ENCODE measurements around the gene PRKAG2. TPM values are rescaled to one million over a fixed set of nuclear protein-coding genes. Genes with fewer than 3 reads are reported as not detected.

Gene PRKAG2
- total RNA-seq, 1 donor from 2014 or later = 15.7 TPM

DNA sequence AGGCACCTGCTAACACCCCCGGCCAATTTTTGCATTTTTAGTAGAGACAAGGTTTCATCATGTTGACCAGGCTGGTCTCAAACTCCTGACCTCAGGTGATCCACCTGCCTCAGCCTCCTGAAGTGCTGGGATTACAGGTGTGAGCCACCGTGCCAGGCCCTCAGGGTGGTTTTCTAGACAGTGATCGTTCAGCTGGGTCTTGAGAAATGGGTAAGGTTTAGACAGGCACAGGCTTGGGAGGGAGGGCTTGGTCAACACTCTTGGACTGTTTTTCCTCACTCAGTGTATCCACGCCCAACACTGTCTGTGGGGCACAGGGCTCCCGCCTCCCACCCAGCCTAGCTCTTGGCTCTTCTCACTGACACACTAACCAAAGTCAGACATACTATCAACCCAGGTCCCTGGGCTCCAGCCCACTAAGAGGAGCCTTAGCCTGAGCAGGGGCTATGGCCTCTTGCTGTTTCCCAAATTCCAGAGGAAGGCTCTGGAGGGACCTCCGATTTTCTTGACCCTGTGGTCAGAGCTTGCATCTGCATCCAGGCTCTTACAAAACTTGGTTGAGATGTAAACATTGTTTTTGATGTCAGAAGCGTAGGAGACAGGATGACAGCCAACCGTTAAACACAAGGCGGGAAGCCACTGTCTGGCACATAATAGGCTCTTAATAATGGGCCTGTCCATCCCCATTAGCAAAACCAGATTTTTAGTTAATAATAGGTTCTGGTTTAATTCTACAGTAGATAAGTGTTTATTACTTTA is 143.9 kb downstream of the PRKAG2 start:
- H3K27me3 Mint-ChIP-seq (ENCODE audit: low read depth) = no peaks in the 10 kb centered on the region

DNA sequence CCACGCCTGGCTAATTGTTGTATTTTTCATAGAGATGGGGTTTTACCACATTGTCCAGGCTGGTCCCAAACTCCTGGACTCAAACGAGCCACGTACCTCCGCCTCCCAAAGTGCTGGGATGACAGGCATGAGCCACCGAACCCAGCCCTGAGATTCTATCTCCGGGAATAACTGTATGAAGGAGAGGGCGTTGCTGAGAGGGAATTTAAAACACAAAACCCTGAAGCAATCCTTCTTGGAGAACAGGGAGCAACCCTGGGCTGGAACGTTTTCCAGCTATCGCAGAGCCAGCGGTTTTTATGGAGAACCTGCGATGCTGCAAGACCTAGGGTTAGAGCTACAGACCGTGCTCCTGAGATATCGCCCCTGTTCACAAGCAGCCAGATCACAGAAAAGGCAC is 144.6 kb downstream of the PRKAG2 start:
- H3K27ac Mint-ChIP-seq = no peak overlapping the region
- no peak overlapping the region for H3K4me3 Mint-ChIP-seq
- TF ChIP-seq, protein P1, sequence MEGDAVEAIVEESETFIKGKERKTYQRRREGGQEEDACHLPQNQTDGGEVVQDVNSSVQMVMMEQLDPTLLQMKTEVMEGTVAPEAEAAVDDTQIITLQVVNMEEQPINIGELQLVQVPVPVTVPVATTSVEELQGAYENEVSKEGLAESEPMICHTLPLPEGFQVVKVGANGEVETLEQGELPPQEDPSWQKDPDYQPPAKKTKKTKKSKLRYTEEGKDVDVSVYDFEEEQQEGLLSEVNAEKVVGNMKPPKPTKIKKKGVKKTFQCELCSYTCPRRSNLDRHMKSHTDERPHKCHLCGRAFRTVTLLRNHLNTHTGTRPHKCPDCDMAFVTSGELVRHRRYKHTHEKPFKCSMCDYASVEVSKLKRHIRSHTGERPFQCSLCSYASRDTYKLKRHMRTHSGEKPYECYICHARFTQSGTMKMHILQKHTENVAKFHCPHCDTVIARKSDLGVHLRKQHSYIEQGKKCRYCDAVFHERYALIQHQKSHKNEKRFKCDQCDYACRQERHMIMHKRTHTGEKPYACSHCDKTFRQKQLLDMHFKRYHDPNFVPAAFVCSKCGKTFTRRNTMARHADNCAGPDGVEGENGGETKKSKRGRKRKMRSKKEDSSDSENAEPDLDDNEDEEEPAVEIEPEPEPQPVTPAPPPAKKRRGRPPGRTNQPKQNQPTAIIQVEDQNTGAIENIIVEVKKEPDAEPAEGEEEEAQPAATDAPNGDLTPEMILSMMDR (IDR thresholded peaks at IDR 0.05; ENCODE audit: unreplicated experiment) = no peak
- peaks cover 27% of the 10 kb centered on the region for H3K4me1 Mint-ChIP-seq
- H3K36me3 Mint-ChIP-seq = no peaks in the 10 kb centered on the region
- no peaks in the 10 kb centered on the region for H3K27me3 Mint-ChIP-seq (ENCODE audit: low read depth)
- DNase-seq (ENCODE audit: low spot score in 2 of 2, unreplicated experiment in 2 of 2) = no peak
- no peaks in the 10 kb centered on the region for H3K9me3 Mint-ChIP-seq

More for the DNA sequence above, 143.9 kb downstream of the PRKAG2 start:
- H3K36me3 Mint-ChIP-seq = no peaks in the 10 kb centered on the region
- H3K9me3 Mint-ChIP-seq = no peaks in the 10 kb centered on the region
- peaks cover 23% of the 10 kb centered on the region for H3K4me1 Mint-ChIP-seq
- TF ChIP-seq, protein P1 (IDR thresholded peaks at IDR 0.05; ENCODE audit: unreplicated experiment) = no peak
- DNase-seq (ENCODE audit: low spot score in 2 of 2, unreplicated experiment in 2 of 2) = no peak
- no peak overlapping the region for H3K4me3 Mint-ChIP-seq
- H3K27ac Mint-ChIP-seq = no peak overlapping the region

DNA sequence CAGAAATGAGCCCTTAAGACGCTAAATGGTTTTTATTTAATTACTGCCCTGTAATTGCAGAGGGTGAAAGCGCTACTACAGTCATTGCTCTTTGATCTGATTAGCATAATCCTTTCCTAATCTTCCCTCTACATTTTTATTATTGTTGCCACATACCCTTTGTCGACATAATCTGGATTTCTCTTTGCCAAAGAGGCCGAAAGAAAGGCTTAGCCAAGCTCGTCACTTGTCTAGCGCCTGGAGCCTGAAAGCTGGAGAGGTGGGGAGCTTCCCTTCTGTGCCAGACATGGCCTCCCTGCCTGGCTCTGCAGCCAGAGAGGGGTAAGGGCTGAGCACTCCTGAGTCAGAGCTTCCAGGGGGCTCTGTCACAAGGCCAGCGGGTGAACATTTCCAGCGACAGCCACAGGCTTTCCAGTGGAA is 145.9 kb downstream of the PRKAG2 start:
- H3K4me3 Mint-ChIP-seq = no peak overlapping the region
- H3K36me3 Mint-ChIP-seq = no peaks in the 10 kb centered on the region
- H3K4me1 Mint-ChIP-seq = peaks cover 28% of the 10 kb centered on the region
- TF ChIP-seq, protein P1 (IDR thresholded peaks at IDR 0.05; ENCODE audit: unreplicated experiment) = no peak
- H3K9me3 Mint-ChIP-seq = no peaks in the 10 kb centered on the region
- no peaks in the 10 kb centered on the region for H3K27me3 Mint-ChIP-seq (ENCODE audit: low read depth)
- no peak for DNase-seq (ENCODE audit: low spot score in 2 of 2, unreplicated experiment in 2 of 2)
- no peak overlapping the region for H3K27ac Mint-ChIP-seq

DNA sequence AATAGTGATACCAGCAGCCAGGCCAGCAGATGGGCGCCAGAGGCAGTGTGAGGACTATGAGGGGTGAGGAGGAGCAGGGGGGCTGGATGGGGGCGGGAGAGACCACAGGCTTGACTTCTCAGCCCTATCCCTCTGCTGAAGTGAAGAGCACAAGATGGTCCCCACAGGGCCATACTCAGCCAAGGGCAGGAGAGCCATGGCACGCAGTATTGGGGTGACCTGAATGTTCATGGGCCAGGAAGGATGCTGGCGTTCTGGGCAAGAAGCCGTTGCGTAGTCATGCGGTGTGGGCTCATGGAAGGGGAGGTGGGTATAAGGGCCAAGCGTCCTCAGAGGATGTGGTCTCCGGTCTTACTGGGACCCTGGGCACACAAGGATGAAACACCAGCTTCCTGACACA is 146.3 kb downstream of the PRKAG2 start:
- H3K4me3 Mint-ChIP-seq = no peak overlapping the region
- H3K27me3 Mint-ChIP-seq (ENCODE audit: low read depth) = no peaks in the 10 kb centered on the region
- TF ChIP-seq, protein P1 (IDR thresholded peaks at IDR 0.05; ENCODE audit: unreplicated experiment) = no peak
- no peak overlapping the region for H3K27ac Mint-ChIP-seq
- no peak for DNase-seq (ENCODE audit: low spot score in 2 of 2, unreplicated experiment in 2 of 2)
- no peaks in the 10 kb centered on the region for H3K36me3 Mint-ChIP-seq
- H3K9me3 Mint-ChIP-seq = no peaks in the 10 kb centered on the region
- H3K4me1 Mint-ChIP-seq = peaks cover 27% of the 10 kb centered on the region

DNA sequence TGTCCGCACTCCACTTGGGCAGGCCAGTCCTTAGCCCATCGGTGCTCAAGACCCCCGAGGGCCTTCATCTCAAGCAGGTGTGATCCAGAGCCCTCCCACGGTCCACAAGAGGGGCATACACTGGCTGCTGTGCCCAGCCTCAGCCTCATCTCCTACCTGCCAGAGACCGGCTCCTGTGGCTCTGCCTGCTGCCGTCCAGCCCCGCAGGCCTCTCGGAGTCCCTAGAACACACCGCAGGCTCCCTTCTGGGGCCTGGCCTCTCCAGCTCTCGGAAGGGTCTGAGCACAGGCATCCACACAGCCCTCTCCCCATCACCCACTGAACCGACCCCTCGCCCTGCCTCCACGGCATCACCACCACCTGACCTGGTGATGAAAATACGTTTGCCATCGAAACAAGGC is 147.4 kb downstream of the PRKAG2 start:
- no peaks in the 10 kb centered on the region for H3K9me3 Mint-ChIP-seq
- H3K27ac Mint-ChIP-seq = no peak overlapping the region
- no peak for DNase-seq (ENCODE audit: low spot score in 2 of 2, unreplicated experiment in 2 of 2)
- no peak overlapping the region for H3K4me3 Mint-ChIP-seq
- no peaks in the 10 kb centered on the region for H3K27me3 Mint-ChIP-seq (ENCODE audit: low read depth)
- TF ChIP-seq, protein P1 (IDR thresholded peaks at IDR 0.05; ENCODE audit: unreplicated experiment) = no peak
- H3K36me3 Mint-ChIP-seq = no peaks in the 10 kb centered on the region
- H3K4me1 Mint-ChIP-seq = peaks cover 22% of the 10 kb centered on the region
